KMS-11 (cell line): ENCODE measurements around the gene FCHSD2.

Source experiments
- H2AFZ ChIP-seq: fragments of 200-600 bp; sonication (generic); 2 replicates; pipeline ENCODE4 v1.6.1; 2016; ENCODE audit warnings: antibody characterized with exemption, mixed run types, low read depth
- H3K27ac ChIP-seq: fragments of 200-600 bp; sonication (generic); 2 replicates; pipeline ENCODE4 v1.6.1; 2016; ENCODE audit warnings: mild to moderate bottlenecking, mixed run types
- H3K27me3 ChIP-seq: fragments of 200-600 bp; sonication (generic); 2 replicates; pipeline ENCODE4 v1.6.1; 2017; ENCODE audit warnings: mild to moderate bottlenecking, low read depth, mixed run types, moderate library complexity; ENCODE audit not compliant: insufficient read depth
- H3K36me3 ChIP-seq: fragments of 200-600 bp; sonication (generic); 2 replicates; pipeline ENCODE4 v1.6.1; 2017; ENCODE audit warnings: mild to moderate bottlenecking, mixed run types; ENCODE audit not compliant: insufficient read depth
- H3K4me1 ChIP-seq: fragments of 200-600 bp; sonication (generic); 2 replicates; pipeline ENCODE4 v1.6.1; 2016; ENCODE audit warnings: mild to moderate bottlenecking, low read depth, mixed run types; ENCODE audit not compliant: poor library complexity, severe bottlenecking
- H3K4me2 ChIP-seq: fragments of 200-600 bp; sonication (generic); 2 replicates; pipeline ENCODE4 v1.7.0; 2016; ENCODE audit warnings: mild to moderate bottlenecking, mixed run types
- H3K4me3 ChIP-seq: fragments of 200-600 bp; sonication (generic); IDR thresholded peaks from 2 replicates; pipeline ENCODE4 v1.6.1; 2017; ENCODE audit warnings: low read depth, low read length, mixed read lengths; ENCODE audit not compliant: insufficient read depth
- H3K79me2 ChIP-seq: fragments of 200-600 bp; sonication (generic); 2 replicates; pipeline ENCODE4 v1.6.1; 2016; ENCODE audit warnings: low read depth, mixed run types; ENCODE audit not compliant: insufficient read depth
- H3K9ac ChIP-seq: fragments of 200-600 bp; sonication (generic); 2 replicates; pipeline ENCODE4 v1.6.1; 2016; ENCODE audit warnings: mild to moderate bottlenecking, mixed run types
- H4K20me1 ChIP-seq: fragments of 200-600 bp; sonication (generic); 2 replicates; pipeline ENCODE4 v1.6.1; 2016; ENCODE audit warnings: mild to moderate bottlenecking, mixed run types; ENCODE audit not compliant: insufficient read depth
- CTCF ChIP-seq: fragments of 200-600 bp; sonication (generic); conservative IDR thresholded peaks from 2 replicates; pipeline ENCODE4 v1.6.1; 2017; ENCODE audit warnings: low read depth, mild to moderate bottlenecking, antibody characterized with exemption, low read length, moderate library complexity, mixed read lengths

Gene FCHSD2

GRCh38 chr11:72897506-72897905 is 244.6 kb downstream of the FCHSD2 start:
- Histone ChIP-seq H3K4me1 (no peaks in the 10 kb centered on the region), H3K9ac (no peak overlapping the region), H3K79me2 (no peaks in the 10 kb centered on the region), H2AFZ (no peak overlapping the region), H3K36me3 (no peaks in the 10 kb centered on the region), H3K4me2 (no peak overlapping the region), H4K20me1 (no peaks in the 10 kb centered on the region), H3K4me3 (no peak overlapping the region), H3K27ac (no peak overlapping the region), H3K27me3 (no peaks in the 10 kb centered on the region)
- no peak for TF ChIP-seq CTCF

- H3K27me3 ChIP-seq = no peaks in the 10 kb centered on the region
- TF ChIP-seq CTCF = no peak
- H3K4me2 ChIP-seq = no peak overlapping the region
- H3K4me3 ChIP-seq = no peak overlapping the region
- H3K27ac ChIP-seq = no peak overlapping the region
- no peaks in the 10 kb centered on the region for H4K20me1 ChIP-seq
- no peaks in the 10 kb centered on the region for H3K36me3 ChIP-seq
- no peak overlapping the region for H3K9ac ChIP-seq
- H3K79me2 ChIP-seq = no peaks in the 10 kb centered on the region
- no peak overlapping the region for H2AFZ ChIP-seq
- H3K4me1 ChIP-seq = no peaks in the 10 kb centered on the region
Observed at GRCh38 chr11:72896431-72896830, 245.7 kb downstream of the FCHSD2 start.

- H2AFZ ChIP-seq = no peak overlapping the region
- H3K27ac ChIP-seq = no peak overlapping the region
- H4K20me1 ChIP-seq = no peaks in the 10 kb centered on the region
- no peak overlapping the region for H3K9ac ChIP-seq
- H3K4me3 ChIP-seq = no peak overlapping the region
- no peak overlapping the region for H3K4me2 ChIP-seq
- no peaks in the 10 kb centered on the region for H3K79me2 ChIP-seq
- H3K27me3 ChIP-seq = no peaks in the 10 kb centered on the region
- H3K4me1 ChIP-seq = no peaks in the 10 kb centered on the region
- no peaks in the 10 kb centered on the region for H3K36me3 ChIP-seq
- TF ChIP-seq CTCF = no peak
Observed at GRCh38 chr11:72890881-72891280, 251.2 kb downstream of the FCHSD2 start.

- no peak for TF ChIP-seq CTCF
- no peak overlapping the region for H3K4me2 ChIP-seq
- no peak overlapping the region for H2AFZ ChIP-seq
- H3K79me2 ChIP-seq = no peaks in the 10 kb centered on the region
- no peak overlapping the region for H3K4me3 ChIP-seq
- H4K20me1 ChIP-seq = no peaks in the 10 kb centered on the region
- H3K36me3 ChIP-seq = no peaks in the 10 kb centered on the region
- no peak overlapping the region for H3K9ac ChIP-seq
- H3K27ac ChIP-seq = no peak overlapping the region
- H3K4me1 ChIP-seq = no peaks in the 10 kb centered on the region
- H3K27me3 ChIP-seq = no peaks in the 10 kb centered on the region
Observed at GRCh38 chr11:72886619-72887018, 255.5 kb downstream of the FCHSD2 start.
